ENCODE measurements around the gene INTS7.

DNA sequence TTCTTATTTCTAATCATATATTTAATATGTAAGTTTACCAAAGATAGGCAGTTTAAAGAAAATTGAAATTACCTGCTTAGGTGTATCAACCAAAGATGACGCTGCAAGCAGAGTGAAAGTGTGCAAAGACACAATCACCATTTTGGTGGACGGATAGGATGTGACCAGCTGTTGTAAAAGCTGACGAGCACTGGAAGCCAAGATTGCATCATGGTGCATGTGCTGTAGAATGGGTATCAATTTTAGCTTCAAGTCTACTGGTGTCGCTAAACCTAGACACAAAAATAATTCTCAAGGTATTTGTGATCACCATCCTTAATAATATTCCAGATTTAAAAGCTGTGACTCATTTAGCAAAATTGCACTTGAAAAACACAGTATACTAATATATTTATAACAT is 28.2 kb downstream of the INTS7 start:
- TF ChIP-seq, protein P1, sequence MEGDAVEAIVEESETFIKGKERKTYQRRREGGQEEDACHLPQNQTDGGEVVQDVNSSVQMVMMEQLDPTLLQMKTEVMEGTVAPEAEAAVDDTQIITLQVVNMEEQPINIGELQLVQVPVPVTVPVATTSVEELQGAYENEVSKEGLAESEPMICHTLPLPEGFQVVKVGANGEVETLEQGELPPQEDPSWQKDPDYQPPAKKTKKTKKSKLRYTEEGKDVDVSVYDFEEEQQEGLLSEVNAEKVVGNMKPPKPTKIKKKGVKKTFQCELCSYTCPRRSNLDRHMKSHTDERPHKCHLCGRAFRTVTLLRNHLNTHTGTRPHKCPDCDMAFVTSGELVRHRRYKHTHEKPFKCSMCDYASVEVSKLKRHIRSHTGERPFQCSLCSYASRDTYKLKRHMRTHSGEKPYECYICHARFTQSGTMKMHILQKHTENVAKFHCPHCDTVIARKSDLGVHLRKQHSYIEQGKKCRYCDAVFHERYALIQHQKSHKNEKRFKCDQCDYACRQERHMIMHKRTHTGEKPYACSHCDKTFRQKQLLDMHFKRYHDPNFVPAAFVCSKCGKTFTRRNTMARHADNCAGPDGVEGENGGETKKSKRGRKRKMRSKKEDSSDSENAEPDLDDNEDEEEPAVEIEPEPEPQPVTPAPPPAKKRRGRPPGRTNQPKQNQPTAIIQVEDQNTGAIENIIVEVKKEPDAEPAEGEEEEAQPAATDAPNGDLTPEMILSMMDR (IDR thresholded peaks at IDR 0.05) = no peak
- TF ChIP-seq POLR2A (IDR thresholded peaks at IDR 0.05) = no peak
